GM18909 (cell line): ENCODE results near the gene SERPINA10.
"Not testable (repeated sequence)": the region's sequence is repeated elsewhere in the genome, so short reads cannot be mapped to it uniquely, and the experiment has no call there.

Experiments used
- ATAC-seq: cut with Tn5 transposase; IDR thresholded peaks from one replicate; pipeline ENCODE4 v1.9.1; 2021; ENCODE audit warnings: mild to moderate bottlenecking; ENCODE audit not compliant: unreplicated experiment, poor library complexity

The SERPINA10 gene

DNA sequence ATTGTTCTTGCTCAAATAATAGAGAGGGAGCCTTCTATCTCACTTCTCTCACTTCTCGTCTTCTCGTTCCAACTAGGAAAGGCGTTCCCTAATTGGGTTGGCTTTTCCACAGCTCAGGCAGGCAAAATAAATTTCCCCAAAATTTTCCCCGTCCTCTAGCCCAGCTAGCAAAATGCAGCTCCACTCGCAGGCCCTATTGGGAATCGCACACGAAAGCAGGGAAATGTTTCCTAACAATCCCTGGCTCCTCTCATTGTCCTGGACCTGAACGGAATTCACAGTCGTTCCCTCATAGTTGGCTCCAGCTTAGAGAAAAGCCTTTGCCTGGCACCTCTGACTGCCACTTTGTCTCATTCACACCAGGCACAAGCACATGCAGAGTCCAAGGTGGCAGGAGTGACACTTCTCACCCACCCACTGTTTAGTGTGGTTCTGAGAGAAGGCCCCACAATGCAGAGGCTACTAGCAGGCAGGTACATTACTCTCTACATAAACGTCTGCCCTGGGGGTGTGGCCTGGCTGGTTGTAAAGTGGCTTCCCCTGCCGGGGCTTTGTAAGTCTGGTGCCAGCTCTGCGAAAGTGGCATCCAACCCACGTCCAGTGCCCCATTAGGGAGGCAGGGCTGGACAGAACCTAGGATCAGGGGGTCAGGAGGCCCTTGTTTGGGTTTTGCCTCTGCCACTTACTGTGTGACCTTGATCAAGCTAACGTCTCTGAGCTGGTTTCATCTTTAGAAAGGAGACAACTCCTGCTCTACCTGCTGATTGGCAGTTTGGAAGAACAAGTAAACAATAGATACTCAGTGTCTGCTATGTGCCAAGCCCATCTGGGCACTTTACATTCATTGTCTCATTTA, 4.2 kb downstream of the SERPINA10 start:
- ATAC-seq, result no peak

DNA sequence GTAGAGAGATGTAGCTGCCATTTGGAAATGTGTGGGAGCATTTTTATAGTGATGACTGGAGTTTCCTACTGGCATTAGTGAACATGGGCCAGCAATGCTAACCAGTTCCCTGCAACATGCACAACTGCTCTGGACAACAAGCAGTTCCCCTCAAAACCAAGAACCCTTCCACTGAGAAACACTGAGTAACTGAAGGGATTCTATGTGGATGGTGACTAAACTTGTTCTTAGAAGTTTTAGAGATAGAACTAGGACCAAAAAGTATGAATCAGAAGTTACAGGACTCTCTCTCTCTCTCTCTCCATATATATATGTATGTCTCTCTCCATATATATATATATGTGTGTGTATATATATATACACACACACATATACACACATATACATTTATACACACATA, 7.9 kb downstream of the SERPINA10 start:
- ATAC-seq, result no peak

DNA sequence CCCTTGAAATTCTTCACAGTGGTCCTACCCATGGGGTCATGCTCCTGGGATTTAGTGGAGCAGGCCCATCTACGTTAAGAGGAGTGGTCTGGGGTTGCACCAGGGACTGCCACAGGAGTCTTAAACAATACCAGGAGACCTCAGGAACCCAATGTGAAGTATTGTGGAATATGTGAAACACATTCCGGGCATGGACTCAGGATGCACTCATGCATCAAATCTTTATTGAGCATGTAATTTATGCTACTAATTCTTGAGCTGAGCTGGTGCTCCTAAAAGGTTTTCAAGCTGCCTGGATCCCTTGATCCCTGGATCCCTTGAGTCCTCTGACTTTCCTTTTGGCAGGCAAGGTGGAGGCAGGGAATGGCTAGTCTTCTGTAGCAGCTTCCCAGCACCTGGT, 8.8 kb downstream of the SERPINA10 start:
- no peak for ATAC-seq

DNA sequence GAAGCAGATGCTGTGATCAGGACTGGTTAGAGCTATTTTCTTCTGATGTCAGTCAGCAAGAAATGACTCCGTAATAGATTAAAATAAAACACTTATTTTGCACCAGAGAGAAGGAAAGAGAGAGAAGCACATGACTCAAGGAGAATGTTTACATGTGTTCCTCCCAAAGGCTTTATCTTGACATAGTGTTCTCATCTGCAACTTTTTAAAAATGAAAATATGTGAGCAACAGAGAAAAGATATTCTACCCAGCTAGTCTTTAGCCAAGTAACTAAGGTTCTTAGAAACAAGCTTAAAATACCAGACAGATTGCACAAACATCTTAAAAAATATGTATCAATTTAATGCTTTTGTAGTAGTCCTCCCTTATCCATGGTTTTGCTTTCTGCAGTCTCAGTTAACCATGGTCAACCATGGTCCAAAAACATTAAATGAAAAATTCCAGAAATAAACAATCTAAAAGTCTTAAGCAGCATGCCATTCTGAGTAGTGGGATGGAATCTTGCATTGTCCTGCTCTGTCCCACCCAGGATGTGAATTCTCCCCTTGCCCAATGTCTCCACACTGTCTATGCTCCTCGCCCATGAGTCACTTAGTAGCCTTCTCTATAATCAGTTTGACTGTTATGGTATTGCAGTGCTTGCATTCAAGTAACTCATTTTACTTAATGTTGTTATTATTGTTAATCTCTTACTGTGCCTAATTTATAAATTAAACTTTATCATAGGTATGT, 9.9 kb downstream of the SERPINA10 start:
- ATAC-seq, result no peak

DNA sequence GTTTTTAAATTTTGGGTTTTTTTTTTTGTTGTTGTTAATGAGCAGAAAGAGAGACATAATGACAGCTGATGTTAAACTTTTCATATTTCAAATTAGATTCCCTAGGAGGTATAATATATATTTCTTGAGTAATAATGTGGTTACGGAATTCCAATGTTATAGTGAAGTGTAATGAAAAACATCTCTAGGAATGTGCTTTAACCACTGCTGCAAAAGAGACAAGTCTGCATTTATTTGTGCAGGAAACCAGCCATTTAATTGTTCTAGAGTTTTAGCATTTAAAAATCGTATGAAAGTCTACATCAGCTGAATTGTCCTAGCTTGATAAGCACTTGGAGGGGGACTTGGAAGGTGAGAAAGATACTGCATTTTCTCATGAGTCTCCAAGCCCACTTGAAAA, 14.3 kb downstream of the SERPINA10 start:
- no peak for ATAC-seq

DNA sequence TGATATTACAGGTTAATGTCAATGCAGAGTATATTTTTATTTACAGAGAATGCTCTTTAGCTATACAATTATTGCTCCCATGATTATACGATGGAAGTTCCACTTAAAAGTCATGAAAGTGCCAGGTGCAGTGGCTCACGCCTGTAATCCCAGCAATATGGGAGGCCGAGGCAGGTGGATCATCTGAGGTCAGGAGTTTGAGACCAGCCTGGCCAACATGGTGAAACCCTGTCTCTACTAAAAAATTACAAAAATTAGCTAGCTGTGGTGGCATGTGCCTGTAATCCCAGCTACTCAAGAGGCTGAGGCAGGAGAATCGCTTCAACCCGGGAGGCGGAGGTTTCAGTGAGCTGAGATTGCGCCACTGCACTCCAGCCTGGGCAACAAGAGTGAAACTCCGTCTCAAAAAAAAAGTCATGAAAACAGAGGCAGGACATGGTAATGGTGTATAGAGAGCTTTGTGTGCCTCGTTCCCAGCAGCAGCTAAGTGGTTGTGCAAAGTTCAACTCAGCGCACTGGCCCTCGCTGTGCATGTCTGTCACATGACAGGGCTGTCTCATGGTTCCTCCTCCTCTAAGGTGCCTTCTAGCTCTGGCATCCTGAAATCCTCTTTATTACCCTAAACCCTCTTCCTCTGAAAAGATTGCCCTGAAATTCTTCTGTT, 16.0 kb downstream of the SERPINA10 start:
- not testable (repeated sequence) for ATAC-seq

DNA sequence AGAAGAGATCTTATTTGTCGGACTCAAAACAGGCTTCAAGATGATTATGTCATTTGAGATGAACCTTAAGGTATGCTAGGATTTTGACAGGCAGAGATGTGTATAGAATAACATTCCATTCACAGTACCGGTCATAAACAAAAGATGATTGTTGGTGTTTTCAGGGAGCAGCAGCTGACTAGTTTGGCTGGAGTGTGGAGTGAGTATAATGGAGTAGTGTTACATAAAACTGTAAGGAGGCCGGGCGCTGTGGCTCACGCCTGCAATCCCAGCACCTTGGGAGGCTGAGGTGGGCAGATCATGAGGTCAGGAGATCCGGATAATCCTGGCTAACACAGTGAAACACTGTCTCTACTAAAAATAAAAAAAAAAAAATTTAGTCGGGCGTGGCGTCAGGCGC, 23.9 kb downstream of the SERPINA10 start:
- ATAC-seq, result no peak

DNA sequence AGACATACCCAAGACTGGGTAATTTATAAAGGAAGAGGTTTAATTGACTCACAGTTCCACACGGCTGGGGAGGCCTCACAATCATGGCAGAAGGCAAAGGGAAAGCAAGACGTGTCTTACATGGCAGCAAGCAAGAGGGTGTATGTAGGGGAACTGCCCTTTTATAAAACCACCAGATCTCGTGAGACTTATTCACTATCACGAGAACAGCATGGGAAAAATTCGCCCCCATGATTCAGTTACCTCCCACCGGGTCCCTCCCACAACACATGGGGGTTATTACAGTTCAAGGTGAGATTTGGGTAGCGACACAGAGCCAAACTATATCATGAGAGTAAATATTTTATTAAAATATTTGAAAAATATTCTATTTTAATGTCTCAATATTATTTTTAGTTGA, 24.5 kb downstream of the SERPINA10 start:
- ATAC-seq, result not testable (repeated sequence)

DNA sequence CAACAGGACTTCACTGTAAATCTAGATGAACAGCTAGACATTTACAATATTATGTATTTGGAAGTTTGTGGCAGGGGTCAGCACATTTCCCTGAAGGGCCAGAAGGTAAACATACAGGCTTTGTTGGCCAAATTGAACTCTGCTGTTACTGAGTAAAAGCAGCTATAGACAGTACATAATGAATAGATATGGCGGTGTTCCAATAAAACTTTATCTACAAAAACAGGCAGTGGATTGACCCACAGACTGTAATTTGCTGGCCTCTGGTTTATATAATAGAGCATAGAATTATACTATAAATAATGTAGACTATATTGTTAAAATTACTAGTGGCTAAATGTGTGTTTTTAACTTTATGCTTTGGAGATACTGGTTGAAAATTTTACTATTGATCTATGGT, 25.7 kb downstream of the SERPINA10 start:
- no peak for ATAC-seq

DNA sequence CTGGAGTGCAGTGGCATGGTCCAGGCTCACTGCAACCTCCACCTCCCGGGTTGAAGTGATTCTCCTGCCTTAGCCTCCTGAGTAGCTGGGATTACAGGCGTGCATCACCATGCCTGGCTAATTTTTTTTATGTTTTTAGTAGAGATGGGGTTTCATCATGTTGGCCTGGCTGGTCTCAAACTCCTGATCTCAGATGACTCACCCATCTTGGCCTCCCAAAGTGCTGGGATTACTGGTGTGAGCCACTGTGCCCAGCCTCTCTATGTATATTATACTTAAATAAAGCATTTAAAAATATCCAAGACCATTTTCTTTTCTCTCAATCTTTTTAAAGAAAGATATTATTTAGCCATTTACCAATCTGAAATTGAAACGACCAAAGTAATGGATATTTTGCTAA, 28.9 kb downstream of the SERPINA10 start:
- not testable (repeated sequence) for ATAC-seq

DNA sequence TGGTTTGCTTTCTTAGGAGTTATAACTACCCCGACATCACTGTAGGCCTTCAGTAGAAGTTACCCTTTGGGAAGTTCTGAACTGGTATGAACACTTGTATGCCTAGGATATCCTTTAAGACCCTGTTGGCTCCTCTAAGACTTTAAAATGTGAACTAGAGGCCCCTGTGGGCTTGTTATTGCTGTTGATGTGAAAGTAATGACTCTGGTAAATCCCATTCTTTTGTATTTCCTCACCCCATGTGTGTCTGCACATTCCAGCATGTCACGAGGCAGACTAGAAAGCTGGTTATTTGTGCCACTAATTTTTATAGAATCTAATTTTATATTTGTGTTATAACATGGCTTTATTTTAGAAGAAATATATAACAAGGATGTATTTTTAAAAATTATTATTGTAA, 48.9 kb downstream of the SERPINA10 start:
- no peak for ATAC-seq

DNA sequence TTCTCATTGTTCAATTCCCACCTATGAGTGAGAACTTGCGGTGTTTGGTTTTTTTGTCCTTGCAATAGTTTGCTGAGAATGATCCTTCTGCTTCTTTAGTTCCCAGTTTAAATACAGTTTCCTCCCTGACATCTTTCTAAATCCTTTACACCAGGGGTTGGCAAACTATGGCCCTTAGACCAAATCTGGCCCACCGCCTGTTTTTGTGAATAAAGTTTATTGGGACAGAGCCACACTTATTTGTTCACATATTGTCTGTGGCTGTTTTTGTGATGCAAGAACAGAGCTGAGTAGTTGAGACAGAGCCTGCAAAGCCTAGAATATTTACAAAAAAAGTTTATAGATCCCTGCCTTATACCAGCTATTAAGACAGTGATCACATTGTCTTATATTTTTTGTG, 53.7 kb downstream of the SERPINA10 start:
- ATAC-seq, result no peak

DNA sequence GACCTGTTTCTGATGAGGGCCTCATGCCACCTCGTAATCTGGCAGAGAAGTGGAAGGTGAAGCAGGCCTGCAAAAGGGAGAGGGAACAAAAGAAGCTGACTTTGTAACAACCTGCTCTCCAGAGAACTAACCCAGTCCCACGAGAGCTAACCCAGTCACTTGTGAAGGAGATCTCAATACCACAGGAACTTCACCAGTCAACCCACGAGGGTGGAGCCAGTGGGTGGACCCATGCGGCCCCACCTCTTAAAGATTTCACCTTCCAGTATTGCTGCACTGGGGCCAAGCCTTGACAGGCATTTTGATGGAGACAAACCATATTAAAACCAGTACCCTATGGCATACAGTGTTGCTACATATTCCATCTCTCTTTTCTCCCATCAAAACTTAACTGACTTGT, 55.1 kb downstream of the SERPINA10 start:
- no peak for ATAC-seq

DNA sequence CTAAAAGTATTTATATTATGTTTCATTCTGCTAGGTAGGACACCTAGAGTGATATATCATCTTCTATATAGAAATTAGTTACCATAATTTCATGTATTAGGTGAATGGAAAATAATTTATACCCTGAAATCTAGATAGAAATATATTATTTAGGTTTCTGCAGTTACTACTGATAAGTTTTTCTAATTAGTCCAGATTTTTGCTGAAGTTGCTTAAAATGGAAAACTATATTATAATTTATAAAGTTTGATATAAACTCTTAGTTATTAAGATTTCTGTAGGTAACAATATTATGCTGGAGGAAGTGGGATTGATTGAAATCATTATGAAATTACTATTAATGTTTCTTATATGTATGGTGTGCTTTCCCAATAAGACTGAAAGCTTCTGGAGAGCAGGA, 56.0 kb downstream of the SERPINA10 start:
- no peak for ATAC-seq
